HepG2 (cell line): Measurements from ENCODE around the gene TRPV6. TPM values are rescaled to one million over a fixed set of nuclear protein-coding genes. Genes with fewer than 3 reads are reported as not detected.

Experiments used
- EHMT2 ChIP-seq: fragments of 200-600 bp; sonication (generic); IDR thresholded peaks from 2 replicates; pipeline ENCODE4 v1.7.0; 2017; ENCODE audit warnings: antibody characterized with exemption, low read depth, low read length, borderline replicate concordance
- IRF2 ChIP-seq: IDR thresholded peaks from 2 replicates; pipeline ENCODE4 v1.6.1; 2018; ENCODE audit warnings: missing genetic modification reagents, missing compliant biosample characterization
- NBN ChIP-seq: fragments of 450-650 bp; conservative IDR thresholded peaks from 2 replicates; pipeline ENCODE4 v1.6.1; 2017
- ZNF761 ChIP-seq: sonication (generic); formaldehyde crosslinking; conservative IDR thresholded peaks from 2 replicates; pipeline ENCODE4 v1.4.0; 2020; ENCODE audit warnings: mild to moderate bottlenecking, missing genetic modification reagents
- polyA plus RNA-seq, 8 experiments: library from polyadenylated mRNA; depleted of rRNA in 3 of 8; stranded (reverse) in 7 of 8; unstranded in 1 of 8; fragments of >200 nt; fragmentation: Illumina TruSeq in 4 of 8; extraction: Trizol in 4 of 8; gene quantifications; 2 replicates each; pipeline versions ENCODE4 v1.2.1 to v1.2.3, GENCODE V29; 2011 to 2016; ENCODE audit warnings: low read depth in 4 of 8, missing spikeins in 1 of 8, mixed read lengths in 1 of 8; ENCODE audit not compliant: insufficient read depth in 1 of 8
- total RNA-seq, 5 experiments: library from RNA; depleted of rRNA; stranded (reverse); fragments of >200 nt; fragmentation: Illumina TruSeq; extraction: Trizol; gene quantifications; 2 replicates each; pipeline ENCODE4 v1.2.3, GENCODE V29; 2016; ENCODE audit warnings: low read depth in 1 of 5
- TF ChIP-seq, protein P1 (sequence below), 2 experiments: fragments of 450-650 bp in 1 of 2; sonication (generic) in 1 of 2; formaldehyde crosslinking in 1 of 2; IDR thresholded peaks; 2 replicates each; pipeline versions ENCODE4 v1.6.1 to v1.8.0; 2016 to 2022; ENCODE audit warnings: antibody characterized with exemption in 1 of 2, mild to moderate bottlenecking in 1 of 2, missing genetic modification reagents in 1 of 2
- TF ChIP-seq, protein P2 (sequence below): sonication (generic); formaldehyde crosslinking; conservative IDR thresholded peaks from 2 replicates; pipeline ENCODE4 v1.4.0; 2020; ENCODE audit warnings: missing genetic modification reagents
- TF ChIP-seq, protein P3 (sequence below), 2 experiments: sonication (generic) in 1 of 2; formaldehyde crosslinking in 1 of 2; IDR thresholded peaks; 2 replicates each; pipeline versions ENCODE4 v1.5.1 to v1.6.1; 2011 to 2020; ENCODE audit warnings: borderline replicate concordance in 1 of 2, low read depth in 1 of 2, low read length in 1 of 2, mild to moderate bottlenecking in 1 of 2, missing genetic modification reagents in 1 of 2, moderate library complexity in 1 of 2
- TF ChIP-seq, protein P4 (sequence below): IDR thresholded peaks from 2 replicates; pipeline ENCODE4 v1.6.1; 2016; ENCODE audit warnings: missing biosample characterization, missing genetic modification reagents, low read depth

Gene TRPV6
- total and polyA plus RNA-seq, 2 of the 13 experiments (the other 11 are each of a cell fraction or from before 2014, with no cell fraction given) = not detected

DNA sequence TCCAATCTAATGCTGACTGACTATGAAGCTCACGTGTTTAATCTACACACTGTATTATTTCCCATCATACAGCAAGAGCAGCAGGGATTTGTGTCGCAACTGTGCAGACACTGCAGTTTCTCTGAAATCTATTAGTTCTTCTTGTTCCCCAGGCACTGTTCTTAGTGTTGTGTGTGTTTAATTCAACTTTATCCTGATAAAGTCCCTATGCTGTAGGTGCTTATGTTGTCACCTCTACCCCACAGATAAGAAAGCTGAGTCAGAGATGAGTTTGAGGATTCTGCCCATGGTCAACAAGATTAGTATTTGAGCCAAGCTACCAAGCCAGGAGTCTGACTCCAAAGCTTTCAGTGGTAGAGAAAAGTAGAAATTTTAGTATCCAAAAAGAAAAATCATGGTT lies 53.1 kb downstream of the TRPV6 start (continued):
- TF ChIP-seq, protein P1, sequence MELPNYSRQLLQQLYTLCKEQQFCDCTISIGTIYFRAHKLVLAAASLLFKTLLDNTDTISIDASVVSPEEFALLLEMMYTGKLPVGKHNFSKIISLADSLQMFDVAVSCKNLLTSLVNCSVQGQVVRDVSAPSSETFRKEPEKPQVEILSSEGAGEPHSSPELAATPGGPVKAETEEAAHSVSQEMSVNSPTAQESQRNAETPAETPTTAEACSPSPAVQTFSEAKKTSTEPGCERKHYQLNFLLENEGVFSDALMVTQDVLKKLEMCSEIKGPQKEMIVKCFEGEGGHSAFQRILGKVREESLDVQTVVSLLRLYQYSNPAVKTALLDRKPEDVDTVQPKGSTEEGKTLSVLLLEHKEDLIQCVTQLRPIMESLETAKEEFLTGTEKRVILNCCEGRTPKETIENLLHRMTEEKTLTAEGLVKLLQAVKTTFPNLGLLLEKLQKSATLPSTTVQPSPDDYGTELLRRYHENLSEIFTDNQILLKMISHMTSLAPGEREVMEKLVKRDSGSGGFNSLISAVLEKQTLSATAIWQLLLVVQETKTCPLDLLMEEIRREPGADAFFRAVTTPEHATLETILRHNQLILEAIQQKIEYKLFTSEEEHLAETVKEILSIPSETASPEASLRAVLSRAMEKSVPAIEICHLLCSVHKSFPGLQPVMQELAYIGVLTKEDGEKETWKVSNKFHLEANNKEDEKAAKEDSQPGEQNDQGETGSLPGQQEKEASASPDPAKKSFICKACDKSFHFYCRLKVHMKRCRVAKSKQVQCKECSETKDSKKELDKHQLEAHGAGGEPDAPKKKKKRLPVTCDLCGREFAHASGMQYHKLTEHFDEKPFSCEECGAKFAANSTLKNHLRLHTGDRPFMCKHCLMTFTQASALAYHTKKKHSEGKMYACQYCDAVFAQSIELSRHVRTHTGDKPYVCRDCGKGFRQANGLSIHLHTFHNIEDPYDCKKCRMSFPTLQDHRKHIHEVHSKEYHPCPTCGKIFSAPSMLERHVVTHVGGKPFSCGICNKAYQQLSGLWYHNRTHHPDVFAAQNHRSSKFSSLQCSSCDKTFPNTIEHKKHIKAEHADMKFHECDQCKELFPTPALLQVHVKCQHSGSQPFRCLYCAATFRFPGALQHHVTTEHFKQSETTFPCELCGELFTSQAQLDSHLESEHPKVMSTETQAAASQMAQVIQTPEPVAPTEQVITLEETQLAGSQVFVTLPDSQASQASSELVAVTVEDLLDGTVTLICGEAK (IDR thresholded peaks at IDR 0.05) = no peak
- TF ChIP-seq, protein P1 (CRISPR knock-in tag; IDR thresholded peaks at IDR 0.05) = no peak
- TF ChIP-seq, protein P2, sequence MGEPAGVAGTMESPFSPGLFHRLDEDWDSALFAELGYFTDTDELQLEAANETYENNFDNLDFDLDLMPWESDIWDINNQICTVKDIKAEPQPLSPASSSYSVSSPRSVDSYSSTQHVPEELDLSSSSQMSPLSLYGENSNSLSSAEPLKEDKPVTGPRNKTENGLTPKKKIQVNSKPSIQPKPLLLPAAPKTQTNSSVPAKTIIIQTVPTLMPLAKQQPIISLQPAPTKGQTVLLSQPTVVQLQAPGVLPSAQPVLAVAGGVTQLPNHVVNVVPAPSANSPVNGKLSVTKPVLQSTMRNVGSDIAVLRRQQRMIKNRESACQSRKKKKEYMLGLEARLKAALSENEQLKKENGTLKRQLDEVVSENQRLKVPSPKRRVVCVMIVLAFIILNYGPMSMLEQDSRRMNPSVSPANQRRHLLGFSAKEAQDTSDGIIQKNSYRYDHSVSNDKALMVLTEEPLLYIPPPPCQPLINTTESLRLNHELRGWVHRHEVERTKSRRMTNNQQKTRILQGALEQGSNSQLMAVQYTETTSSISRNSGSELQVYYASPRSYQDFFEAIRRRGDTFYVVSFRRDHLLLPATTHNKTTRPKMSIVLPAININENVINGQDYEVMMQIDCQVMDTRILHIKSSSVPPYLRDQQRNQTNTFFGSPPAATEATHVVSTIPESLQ (CRISPR knock-in tag) = no peak
- no peak for TF ChIP-seq NBN
- no peak for TF ChIP-seq IRF2 (CRISPR knock-in tag)
- no peak for TF ChIP-seq ZNF761 (CRISPR knock-in tag)
- TF ChIP-seq, protein P3, sequence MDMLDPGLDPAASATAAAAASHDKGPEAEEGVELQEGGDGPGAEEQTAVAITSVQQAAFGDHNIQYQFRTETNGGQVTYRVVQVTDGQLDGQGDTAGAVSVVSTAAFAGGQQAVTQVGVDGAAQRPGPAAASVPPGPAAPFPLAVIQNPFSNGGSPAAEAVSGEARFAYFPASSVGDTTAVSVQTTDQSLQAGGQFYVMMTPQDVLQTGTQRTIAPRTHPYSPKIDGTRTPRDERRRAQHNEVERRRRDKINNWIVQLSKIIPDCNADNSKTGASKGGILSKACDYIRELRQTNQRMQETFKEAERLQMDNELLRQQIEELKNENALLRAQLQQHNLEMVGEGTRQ (IDR thresholded peaks at IDR 0.05; ENCODE audit: low read depth, low read length) = no peak
- TF ChIP-seq, protein P3 (CRISPR knock-in tag; IDR thresholded peaks at IDR 0.05; ENCODE audit: borderline replicate concordance) = no peak
- no peak for TF ChIP-seq EHMT2
- TF ChIP-seq, protein P4, sequence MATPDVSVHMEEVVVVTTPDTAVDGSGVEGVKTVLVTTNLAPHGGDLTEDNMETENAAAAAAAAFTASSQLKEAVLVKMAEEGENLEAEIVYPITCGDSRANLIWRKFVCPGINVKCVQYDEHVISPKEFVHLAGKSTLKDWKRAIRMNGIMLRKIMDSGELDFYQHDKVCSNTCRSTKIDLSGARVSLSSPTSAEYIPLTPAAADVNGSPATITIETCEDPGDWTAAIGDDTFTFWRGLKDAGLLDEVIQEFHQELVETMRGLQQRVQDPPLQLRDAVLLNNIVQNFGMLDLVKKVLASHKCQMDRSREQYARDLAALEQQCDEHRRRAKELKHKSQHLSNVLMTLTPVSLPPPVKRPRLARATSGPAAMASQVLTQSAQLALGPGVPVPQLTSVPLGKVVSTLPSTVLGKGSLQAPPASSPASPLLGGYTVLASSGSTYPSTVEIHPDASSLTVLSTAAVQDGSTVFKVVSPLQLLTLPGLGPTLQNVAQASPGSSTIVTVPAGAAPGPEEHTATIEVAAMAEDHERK = no peak
